ENCODE results near the gene TRIM27.
"Not testable (repeated sequence)": the region's sequence is repeated elsewhere in the genome, so short reads cannot be mapped to it uniquely, and the experiment has no call there.

Gene TRIM27

DNA sequence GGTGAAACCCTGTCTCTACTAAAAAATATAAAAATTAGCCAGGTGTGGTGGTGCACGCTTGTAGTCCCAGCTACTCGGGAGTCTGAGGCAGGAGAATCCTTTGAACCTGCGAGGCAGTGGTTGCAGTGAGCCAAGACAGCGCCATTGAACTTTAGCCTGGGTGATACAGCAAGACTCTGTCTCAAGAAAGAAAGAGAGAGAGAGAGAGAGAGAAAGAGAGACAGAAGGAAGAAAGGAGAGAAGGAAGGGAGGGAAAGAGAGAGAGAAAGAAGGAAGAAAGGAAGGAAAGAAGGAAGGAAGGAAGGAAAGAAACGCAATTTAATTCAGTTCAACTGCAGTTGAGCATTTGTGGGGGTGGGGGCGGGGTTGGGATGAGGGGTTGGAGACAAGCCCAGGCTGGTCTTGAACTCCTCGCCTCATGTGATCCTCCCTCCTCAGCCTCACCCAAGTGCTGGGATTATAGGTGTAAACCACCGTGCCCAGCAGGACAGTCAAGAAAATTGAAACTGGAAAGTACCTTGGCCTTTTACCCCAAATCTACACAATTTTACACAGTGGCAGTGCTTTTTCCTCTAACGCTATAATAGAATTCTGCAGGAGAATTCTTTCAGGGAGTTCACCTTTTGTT is 30.5 kb downstream of the TRIM27 start:
- Histone ChIP-seq H3K9me3 (ENCODE audit: control insufficient read depth, low read length) (peaks cover 3% of the 10 kb centered on the region), H3K4me3 (ENCODE audit: low read length) (no peak overlapping the region), H3K27me3 (replicated peaks; ENCODE audit: control insufficient read depth, insufficient read depth, low read length) (no peaks in the 10 kb centered on the region), H3K4me1 (ENCODE audit: control insufficient read depth, insufficient read depth, low read length) (peaks cover 8% of the 10 kb centered on the region), H3K9ac (ENCODE audit: low read length) (no peak overlapping the region), H3K36me3 (ENCODE audit: control insufficient read depth, insufficient read depth, low read length, severe bottlenecking) (no peaks in the 10 kb centered on the region)
- no peak for DNase-seq (ENCODE audit: low read depth)

DNA sequence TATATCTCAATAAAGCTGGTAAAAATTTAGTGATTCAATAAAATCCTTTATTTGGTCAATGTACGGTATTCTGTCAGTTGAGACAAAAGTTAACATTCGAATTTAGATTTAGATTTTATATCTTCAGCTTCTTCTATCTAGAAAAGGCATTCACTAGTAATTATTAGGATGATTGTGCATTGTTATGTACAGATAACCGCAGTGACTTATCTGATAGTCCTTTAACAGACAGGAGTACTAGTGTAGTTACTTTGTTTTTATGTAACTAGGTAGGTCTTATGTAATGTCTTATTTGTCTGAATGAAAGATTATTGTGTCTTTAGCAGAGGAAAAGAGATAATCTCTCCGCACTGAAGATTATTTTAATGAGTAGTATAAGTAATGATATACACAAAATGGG is 31.3 kb downstream of the TRIM27 start:
- peaks cover 3% of the 10 kb centered on the region for H3K9me3 ChIP-seq (ENCODE audit: control insufficient read depth, low read length)
- DNase-seq (ENCODE audit: low read depth): no peak
- no peaks in the 10 kb centered on the region for H3K36me3 ChIP-seq (ENCODE audit: control insufficient read depth, insufficient read depth, low read length, severe bottlenecking)
- no peaks in the 10 kb centered on the region for H3K27me3 ChIP-seq (replicated peaks; ENCODE audit: control insufficient read depth, insufficient read depth, low read length)
- H3K4me1 ChIP-seq (ENCODE audit: control insufficient read depth, insufficient read depth, low read length): peaks cover 3% of the 10 kb centered on the region
- no peak overlapping the region for H3K9ac ChIP-seq (ENCODE audit: low read length)
- no peak overlapping the region for H3K4me3 ChIP-seq (ENCODE audit: low read length)

DNA sequence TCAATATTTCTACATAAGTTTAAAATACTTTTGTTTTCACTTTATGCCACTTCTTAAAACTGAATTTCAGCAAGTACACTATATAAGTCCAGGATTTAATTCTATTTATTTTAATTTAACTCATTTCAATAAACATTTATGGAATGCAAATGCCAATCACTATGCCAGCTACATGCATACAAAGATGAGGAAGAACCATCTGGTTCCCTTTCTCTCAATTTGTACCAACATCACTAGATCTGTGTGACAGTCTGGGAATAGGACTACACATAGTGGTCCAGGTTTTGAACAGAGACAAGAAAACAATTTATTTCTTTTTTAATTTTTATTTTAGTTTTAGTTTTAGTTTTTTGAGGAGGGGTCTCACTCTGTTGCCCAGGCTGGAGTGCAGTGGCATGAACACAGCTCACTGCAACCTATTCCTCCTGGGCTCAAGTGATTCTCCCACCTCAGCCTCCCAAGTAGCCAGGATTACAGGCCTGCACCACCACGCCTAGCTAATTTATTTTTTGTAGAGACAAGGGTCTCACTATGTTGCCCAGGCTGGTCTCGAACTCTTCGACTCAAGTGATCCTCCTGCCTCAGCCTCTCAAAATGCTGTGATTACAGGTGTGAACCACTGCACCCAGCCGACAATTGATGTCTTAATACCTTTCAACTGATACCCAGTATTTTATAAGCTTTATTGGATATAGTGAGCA is 35.8 kb downstream of the TRIM27 start:
- no peak overlapping the region for H3K9ac ChIP-seq (ENCODE audit: low read length)
- H3K4me1 ChIP-seq (ENCODE audit: control insufficient read depth, insufficient read depth, low read length): no peaks in the 10 kb centered on the region
- H3K27me3 ChIP-seq (replicated peaks; ENCODE audit: control insufficient read depth, insufficient read depth, low read length): peaks cover 14% of the 10 kb centered on the region
- DNase-seq (ENCODE audit: low read depth): no peak
- H3K4me3 ChIP-seq (ENCODE audit: low read length): no peak overlapping the region
- peaks cover 3% of the 10 kb centered on the region for H3K9me3 ChIP-seq (ENCODE audit: control insufficient read depth, low read length)
- H3K36me3 ChIP-seq (ENCODE audit: control insufficient read depth, insufficient read depth, low read length, severe bottlenecking): no peaks in the 10 kb centered on the region

DNA sequence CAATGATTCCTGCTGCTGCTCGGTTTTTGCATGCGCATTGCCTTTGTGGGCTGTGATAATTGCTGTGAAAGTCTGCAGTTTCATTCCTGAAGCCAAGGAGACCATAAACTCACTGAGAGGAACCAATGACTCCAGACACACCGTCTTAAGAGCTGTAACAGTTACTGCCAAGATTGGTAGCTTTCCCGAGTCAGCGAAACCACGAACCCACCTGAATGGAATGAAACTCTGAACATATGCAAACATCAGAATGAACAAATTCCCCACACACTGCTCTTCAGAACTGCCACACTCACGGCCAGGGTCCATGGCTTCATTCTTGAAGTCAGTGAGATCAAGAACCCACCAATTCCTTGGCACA is 37.7 kb downstream of the TRIM27 start:
- no peak overlapping the region for H3K9ac ChIP-seq (ENCODE audit: low read length)
- H3K4me1 ChIP-seq (ENCODE audit: control insufficient read depth, insufficient read depth, low read length): no peaks in the 10 kb centered on the region
- peaks cover 3% of the 10 kb centered on the region for H3K9me3 ChIP-seq (ENCODE audit: control insufficient read depth, low read length)
- no peaks in the 10 kb centered on the region for H3K36me3 ChIP-seq (ENCODE audit: control insufficient read depth, insufficient read depth, low read length, severe bottlenecking)
- H3K27me3 ChIP-seq (replicated peaks; ENCODE audit: control insufficient read depth, insufficient read depth, low read length): peaks cover 14% of the 10 kb centered on the region
- H3K4me3 ChIP-seq (ENCODE audit: low read length): no peak overlapping the region
- no peak for DNase-seq (ENCODE audit: low read depth)

DNA sequence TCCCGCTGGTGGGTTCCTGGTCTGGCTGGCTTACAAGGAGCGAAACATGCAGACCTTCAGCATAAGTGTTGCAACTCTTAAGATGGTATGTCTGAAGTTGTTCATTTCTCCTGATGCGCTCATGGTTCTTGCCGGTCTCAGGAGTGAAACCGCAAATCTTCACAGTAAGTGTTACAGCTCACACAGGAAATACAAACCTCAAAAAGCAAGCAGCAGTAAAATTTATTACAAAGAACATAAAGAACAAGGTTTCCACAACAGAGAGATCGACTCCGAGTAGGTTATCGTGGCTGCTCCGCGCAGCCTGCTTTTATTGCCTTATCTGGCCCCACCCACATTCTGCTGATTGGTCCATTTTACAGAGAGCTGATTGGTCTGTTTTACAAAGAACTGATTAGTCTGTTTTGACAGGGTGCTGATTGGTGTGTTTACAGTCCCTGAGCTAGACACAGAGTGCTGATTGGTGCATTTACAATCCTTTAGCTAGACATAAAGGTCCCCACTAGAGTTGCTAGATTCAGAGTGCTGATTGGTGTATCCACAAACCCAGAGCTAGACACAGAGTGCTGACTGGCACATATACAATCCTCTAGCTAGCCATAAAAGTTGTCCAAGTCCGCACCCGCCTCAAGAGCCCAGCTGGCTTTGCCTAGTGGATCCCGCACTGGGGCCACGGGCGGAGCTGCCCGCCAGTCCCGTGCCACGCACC is 39.2 kb downstream of the TRIM27 start:
- H3K4me1 ChIP-seq (ENCODE audit: control insufficient read depth, insufficient read depth, low read length): no peaks in the 10 kb centered on the region
- no peaks in the 10 kb centered on the region for H3K36me3 ChIP-seq (ENCODE audit: control insufficient read depth, insufficient read depth, low read length, severe bottlenecking)
- H3K9ac ChIP-seq (ENCODE audit: low read length): no peak overlapping the region
- H3K27me3 ChIP-seq (replicated peaks; ENCODE audit: control insufficient read depth, insufficient read depth, low read length): peaks cover 14% of the 10 kb centered on the region
- H3K9me3 ChIP-seq (ENCODE audit: control insufficient read depth, low read length): peaks cover 3% of the 10 kb centered on the region
- no peak overlapping the region for H3K4me3 ChIP-seq (ENCODE audit: low read length)
- no peak for DNase-seq (ENCODE audit: low read depth)

DNA sequence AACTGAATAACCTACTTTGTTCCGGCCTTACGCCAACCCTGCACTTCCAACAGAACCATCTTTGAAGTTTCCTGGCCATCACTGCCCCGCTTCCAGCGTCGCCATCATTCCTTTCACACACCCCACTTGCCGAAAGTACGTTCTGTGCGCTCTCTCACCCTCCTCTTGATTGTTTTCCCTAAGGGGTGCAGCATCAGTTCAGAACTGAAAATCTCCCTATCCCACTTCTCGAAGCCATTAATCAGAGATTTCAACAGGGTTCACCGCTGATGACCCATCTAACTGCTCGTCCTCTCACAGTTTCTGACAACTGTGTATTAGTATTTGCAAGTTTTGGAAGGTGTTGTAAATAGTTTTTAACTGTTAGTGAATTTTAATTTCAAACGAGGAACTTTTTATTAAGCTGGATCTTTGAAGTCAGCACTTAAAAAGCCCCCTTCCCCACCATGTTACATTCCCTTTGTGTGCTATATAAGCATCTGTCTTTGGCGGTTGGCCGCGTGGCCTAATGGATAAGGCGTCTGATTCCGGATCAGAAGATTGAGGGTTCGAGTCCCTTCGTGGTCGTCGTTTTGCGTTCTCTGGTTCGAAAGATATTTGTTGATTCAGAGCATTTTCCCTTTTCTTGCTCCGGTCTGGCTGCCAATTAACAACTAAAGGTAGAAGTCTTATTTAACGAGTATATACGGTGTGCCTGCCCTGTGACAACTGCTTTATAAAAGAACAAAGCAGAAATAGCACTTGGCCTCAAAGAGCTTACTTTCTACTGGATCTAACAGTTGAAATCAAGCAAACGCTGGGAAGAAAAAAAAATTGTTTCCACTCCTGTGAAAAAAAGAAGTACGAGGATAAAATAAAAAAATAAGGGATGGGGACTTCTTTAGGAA is 42.6 kb downstream of the TRIM27 start:
- H3K36me3 ChIP-seq (ENCODE audit: control insufficient read depth, insufficient read depth, low read length, severe bottlenecking): no peaks in the 10 kb centered on the region
- H3K9me3 ChIP-seq (ENCODE audit: control insufficient read depth, low read length): no peaks in the 10 kb centered on the region
- H3K4me1 ChIP-seq (ENCODE audit: control insufficient read depth, insufficient read depth, low read length): no peaks in the 10 kb centered on the region
- H3K9ac ChIP-seq (ENCODE audit: low read length): peak overlapping the region; percentile 68
- H3K27me3 ChIP-seq (replicated peaks; ENCODE audit: control insufficient read depth, insufficient read depth, low read length): peaks cover 27% of the 10 kb centered on the region
- peak overlapping the region; percentile 93 for H3K4me3 ChIP-seq (ENCODE audit: low read length)
- peak; percentile 88 for DNase-seq (ENCODE audit: low read depth)

DNA sequence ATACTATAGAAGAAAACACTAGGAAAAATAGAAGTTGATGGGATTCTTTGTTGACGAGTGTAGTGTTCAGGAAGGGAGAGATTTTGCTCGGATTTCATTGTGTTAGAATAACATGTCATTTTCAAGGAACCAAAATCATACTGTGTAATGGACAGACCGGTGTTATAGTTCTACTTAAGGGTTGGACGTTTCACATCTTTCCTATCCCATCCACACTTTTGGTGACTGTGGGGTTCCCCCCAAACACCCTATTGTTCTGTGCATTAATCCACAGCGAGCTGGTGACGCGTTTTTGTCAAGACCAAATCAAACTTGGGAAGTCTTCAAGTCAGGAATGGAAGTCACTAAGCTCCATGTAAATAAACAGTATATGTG is 43.3 kb downstream of the TRIM27 start:
- H3K4me3 ChIP-seq (ENCODE audit: low read length): peak overlapping the region; percentile 93
- peak overlapping the region; percentile 68 for H3K9ac ChIP-seq (ENCODE audit: low read length)
- DNase-seq (ENCODE audit: low read depth): no peak
- H3K36me3 ChIP-seq (ENCODE audit: control insufficient read depth, insufficient read depth, low read length, severe bottlenecking): no peaks in the 10 kb centered on the region
- no peaks in the 10 kb centered on the region for H3K4me1 ChIP-seq (ENCODE audit: control insufficient read depth, insufficient read depth, low read length)
- H3K9me3 ChIP-seq (ENCODE audit: control insufficient read depth, low read length): no peaks in the 10 kb centered on the region
- peaks cover 25% of the 10 kb centered on the region for H3K27me3 ChIP-seq (replicated peaks; ENCODE audit: control insufficient read depth, insufficient read depth, low read length)

DNA sequence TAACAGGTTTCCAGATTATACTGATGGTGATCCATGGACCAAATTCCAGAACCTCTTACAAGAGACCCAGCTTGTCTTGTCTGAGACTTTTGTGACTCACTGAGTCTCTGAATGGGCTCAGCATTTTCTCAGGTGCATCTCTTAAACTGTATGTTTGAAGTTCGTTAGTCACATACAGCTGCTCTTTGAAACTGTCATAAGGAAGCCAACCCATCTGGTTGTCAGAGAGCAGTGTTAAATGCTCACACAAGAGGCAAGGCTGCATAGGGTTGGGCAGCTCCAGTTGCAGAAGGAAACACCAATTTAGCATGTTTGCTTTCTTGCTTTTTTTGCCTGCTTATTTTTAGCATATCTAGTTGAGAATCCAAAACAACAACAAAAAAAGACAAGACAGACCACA is 47.1 kb downstream of the TRIM27 start:
- Histone ChIP-seq H3K27me3 (replicated peaks; ENCODE audit: control insufficient read depth, insufficient read depth, low read length) (peaks cover 18% of the 10 kb centered on the region), H3K4me3 (ENCODE audit: low read length) (no peak overlapping the region), H3K9me3 (ENCODE audit: control insufficient read depth, low read length) (no peaks in the 10 kb centered on the region), H3K36me3 (ENCODE audit: control insufficient read depth, insufficient read depth, low read length, severe bottlenecking) (no peaks in the 10 kb centered on the region), H3K9ac (ENCODE audit: low read length) (no peak overlapping the region), H3K4me1 (ENCODE audit: control insufficient read depth, insufficient read depth, low read length) (no peaks in the 10 kb centered on the region)
- no peak for DNase-seq (ENCODE audit: low read depth)

DNA sequence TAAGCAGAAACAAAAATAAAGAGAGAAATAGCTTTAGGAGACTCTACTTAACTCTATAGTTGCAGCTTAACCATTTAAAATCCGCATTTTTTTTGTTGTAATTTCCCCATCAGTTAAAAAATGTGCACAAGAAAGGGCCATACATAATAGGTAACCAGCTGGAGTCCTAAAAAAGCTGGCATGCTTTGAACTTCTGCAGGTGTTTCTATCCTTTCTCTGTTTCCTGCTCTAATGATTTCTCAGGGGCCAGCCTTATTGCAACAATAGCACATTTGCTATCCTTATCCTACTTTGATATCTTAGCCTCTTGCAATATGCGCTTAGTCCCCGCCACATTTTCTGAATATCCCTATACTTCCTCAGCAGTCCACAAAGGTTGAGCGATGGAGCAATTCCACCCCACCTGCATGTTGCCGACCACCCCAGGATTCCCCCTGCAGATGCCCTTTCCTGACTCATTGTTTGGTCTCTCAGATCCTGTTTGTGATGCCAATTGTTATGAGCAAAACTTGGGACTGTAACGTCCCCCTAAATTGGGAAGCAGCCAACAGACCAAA is 48.5 kb downstream of the TRIM27 start:
- DNase-seq (ENCODE audit: low read depth): no peak
- H3K4me1 ChIP-seq (ENCODE audit: control insufficient read depth, insufficient read depth, low read length): no peaks in the 10 kb centered on the region
- H3K9me3 ChIP-seq (ENCODE audit: control insufficient read depth, low read length): no peaks in the 10 kb centered on the region
- no peak overlapping the region for H3K4me3 ChIP-seq (ENCODE audit: low read length)
- no peak overlapping the region for H3K9ac ChIP-seq (ENCODE audit: low read length)
- H3K27me3 ChIP-seq (replicated peaks; ENCODE audit: control insufficient read depth, insufficient read depth, low read length): peaks cover 18% of the 10 kb centered on the region
- no peaks in the 10 kb centered on the region for H3K36me3 ChIP-seq (ENCODE audit: control insufficient read depth, insufficient read depth, low read length, severe bottlenecking)

DNA sequence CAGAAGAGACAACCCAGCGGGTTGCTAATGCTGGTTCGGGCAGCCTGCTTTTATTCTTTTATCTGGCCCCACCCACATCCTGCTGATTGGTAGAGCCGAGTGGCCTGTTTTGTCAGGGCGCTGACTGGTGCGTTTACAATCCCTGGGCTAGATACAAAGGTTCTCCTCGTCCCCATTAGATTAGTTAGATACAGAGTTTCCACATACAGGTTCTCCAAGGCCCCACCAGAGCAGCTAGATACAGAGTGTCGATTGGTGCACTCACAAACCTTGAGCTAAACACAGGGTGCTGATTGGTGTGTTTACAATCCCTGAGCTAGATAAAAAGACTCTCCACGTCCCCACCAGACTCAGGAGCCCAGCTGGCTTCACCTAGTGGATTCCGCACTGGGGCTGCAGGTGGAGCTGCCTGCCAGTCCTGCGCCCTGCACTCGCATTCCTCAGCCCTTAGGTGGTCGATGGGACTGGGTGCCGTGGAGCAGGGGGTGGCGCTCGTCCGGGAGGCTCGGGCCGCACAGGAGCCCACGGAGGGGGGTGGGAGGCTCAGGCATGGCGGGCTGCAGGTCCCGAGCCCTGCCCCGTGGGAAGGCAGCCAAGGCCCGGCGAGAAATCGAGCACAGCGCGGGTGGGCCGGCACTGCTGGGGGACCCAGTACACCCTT is 51.5 kb downstream of the TRIM27 start:
- H3K9me3 ChIP-seq (ENCODE audit: control insufficient read depth, low read length); H3K9ac ChIP-seq (ENCODE audit: low read length); H3K4me1 ChIP-seq (ENCODE audit: control insufficient read depth, insufficient read depth, low read length); H3K36me3 ChIP-seq (ENCODE audit: control insufficient read depth, insufficient read depth, low read length, severe bottlenecking); H3K4me3 ChIP-seq (ENCODE audit: low read length); DNase-seq (ENCODE audit: low read depth): not testable (repeated sequence)
- peaks cover 13% of the 10 kb centered on the region for H3K27me3 ChIP-seq (replicated peaks; ENCODE audit: control insufficient read depth, insufficient read depth, low read length)

All from adipocyte (in vitro differentiated cells).